HT-29 (cell line): Measurements from ENCODE around the gene NEK9. TPM values are rescaled to one million over a fixed set of nuclear protein-coding genes. Genes with fewer than 3 reads are reported as not detected.
"Not testable (repeated sequence)": the region's sequence is repeated elsewhere in the genome, so short reads cannot be mapped to it uniquely, and the experiment has no call there.

Source experiments
- DNase-seq: peaks from one replicate; pipeline ENCODE4 v3.0.0-alpha.2; 2015; ENCODE audit warnings: low spot score
- total RNA-seq: library from RNA; depleted of rRNA; stranded (reverse); fragments of >200 nt; shearing (Covaris generic); gene quantifications from 2 replicates; pipeline ENCODE4 v1.2.3, GENCODE V29; 2014

Gene NEK9
- total RNA-seq, 1 experiment from 2014 or later, result 45.7 TPM

DNA sequence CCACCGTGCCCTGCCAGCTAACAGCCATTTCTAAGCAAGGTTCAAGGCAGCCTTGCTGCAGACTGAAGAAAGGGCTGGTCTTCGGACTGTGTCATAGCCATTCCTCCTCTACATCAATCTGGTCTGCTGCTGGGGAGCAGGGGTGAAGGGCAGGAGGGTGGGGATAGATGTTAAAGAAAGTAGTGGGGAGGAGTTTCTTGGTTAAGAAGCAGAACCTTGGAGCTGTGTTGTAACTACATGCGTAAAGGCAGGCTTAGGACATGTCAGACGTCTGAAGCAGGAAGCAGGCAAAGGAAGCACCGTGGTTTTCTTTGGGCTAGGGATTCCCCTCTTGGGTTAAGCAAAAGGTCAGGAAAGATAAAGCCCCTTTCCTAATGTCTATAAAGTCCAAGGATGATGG lies 18.1 kb upstream of the NEK9 start:
- no peak for DNase-seq

DNA sequence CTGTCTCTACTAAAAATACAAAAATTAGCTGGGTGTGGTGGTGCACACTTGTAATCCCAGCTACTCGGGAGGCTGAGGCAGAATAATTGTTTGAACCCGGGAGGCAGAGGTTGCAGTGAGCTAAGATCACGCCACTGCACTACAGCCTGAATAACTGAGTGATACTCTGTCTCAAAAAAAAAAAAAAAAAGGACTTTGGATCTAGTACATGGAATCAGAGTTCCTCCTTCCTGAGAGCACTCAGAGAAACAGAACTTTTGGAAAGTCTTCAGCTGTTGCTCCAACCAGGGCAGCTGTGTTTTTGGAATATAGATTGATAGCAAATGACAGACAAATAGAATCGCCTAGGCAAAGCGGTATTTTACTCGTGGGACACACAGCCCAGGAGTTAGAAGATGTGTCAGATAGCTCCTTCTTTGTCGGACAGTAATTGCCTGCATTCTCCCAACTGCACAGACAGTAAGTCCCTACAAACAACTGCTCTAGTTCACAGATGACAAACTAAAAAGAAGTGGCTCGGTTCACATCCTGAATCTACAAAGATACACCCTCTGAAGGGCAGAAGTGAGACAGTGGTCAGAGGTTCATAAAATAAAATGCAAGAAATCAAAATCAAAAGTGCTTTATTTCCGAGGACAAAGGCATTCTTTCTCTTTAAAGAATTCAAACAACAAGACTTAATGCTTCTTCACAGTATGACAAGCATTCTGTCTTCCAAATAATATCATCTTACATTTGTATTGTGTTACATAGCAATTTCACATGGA lies 17.1 kb upstream of the NEK9 start:
- no peak for DNase-seq

DNA sequence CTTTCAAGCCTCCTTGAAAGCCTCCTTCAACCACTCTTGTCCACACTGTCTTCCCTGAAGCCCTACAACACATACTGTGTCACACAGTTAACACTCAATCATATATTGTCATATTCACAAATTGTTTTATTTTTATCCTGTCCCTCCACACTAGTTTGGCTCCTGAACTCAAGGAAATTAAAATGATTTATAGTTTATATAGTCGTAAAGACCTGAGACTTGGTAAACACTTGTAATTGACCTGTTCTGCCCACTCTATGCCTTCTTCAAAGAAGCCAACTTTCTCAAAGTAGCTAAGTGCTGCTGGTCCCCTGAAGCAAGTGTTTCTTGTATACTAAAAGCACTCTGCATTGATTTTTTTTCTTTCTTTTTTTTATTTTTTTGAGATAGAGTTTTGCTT lies 15.6 kb upstream of the NEK9 start:
- no peak for DNase-seq

DNA sequence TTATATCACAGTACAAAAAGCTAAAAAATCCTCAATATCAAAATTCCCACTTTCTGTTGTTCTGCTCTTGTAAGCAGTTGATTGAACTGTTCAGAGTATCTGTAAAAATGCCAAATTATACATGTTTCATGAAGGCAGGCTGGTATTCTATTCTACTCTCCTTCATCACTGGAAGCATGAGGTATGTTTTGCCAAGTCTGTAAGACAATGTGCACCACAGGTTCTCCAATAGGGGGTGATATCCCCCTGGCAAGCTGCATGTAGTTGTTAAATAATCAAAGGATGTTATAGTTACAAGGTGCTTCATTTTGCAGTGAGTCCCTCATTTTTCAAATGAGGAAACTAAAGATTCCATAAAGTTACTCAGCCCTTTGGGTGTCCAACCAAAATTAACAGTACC lies 15.1 kb upstream of the NEK9 start:
- peak; percentile 43 for DNase-seq

DNA sequence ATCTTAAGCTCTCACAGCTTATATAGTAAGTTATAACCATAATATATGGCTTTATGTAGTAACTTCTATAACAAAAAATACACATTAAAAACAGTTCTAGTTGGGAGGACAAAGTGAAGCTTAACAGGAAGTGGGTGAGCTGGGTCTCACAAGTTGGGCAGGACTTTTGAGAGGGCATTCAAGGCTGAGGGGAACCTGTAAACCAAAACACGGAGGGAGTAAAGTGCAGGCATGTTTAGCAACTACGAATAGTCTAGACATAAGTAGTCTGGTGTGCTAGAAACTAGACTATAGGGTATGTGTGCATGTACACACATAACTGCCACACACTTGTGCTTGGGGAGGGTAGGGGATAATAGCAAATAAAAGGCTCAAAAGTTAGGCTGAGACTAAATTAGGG lies 14.2 kb upstream of the NEK9 start:
- no peak for DNase-seq

DNA sequence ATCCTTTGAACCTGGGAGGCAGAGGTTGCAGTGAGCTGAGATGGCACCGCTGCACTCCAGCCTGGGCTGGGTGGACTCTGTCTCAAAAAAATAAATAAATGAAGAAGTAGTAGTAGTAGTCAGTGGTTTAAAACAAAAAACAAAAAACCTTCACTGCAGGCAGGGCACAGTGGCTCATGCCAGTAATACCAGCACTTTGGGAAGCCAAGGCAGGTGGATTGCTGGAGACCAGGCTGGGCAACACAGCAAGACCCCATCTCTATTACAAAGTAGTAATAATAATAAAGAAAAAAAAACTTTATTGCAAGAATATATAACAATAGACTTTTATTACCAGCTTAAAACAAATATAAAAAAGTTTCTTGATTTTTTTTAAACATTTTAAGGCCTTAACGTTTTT lies 13.8 kb upstream of the NEK9 start:
- no peak for DNase-seq

DNA sequence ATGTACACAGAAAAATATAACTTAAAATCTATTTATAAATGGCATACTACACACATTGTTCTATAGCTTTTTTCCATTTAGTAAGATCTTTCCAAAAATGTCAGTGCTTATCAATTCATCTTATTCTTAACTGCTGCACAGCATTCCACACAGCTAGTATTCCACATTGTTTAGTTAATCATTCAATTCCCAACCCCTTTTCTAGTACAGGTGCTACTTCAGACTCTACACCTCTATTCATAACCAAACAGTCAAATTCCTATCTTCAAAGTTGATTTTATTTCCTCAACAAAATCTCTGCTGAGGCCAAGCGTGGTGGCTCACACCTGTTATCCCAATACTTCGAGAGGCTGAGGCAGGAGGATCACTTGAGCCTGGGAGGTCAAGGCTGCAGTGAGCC lies 12.3 kb upstream of the NEK9 start:
- DNase-seq, result no peak

DNA sequence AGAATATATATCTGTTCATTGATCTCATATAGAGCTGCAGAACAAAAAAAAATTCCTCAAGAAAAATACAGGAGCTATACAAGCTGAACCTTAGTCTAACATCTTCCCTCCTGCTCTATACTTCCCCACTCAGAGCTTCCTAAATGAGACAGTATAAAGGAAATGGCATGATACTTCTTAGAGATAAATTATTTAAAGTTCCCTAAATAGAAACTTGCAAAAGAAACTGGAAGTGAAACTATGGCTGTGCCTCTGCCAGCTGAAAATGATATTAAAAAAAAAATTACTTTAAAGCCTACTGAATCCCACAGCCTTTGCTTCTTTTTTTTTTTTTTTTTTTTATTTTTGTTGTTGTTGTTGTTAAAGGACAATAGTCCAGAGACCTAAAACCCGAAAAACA lies 11.6 kb upstream of the NEK9 start:
- DNase-seq, result no peak

DNA sequence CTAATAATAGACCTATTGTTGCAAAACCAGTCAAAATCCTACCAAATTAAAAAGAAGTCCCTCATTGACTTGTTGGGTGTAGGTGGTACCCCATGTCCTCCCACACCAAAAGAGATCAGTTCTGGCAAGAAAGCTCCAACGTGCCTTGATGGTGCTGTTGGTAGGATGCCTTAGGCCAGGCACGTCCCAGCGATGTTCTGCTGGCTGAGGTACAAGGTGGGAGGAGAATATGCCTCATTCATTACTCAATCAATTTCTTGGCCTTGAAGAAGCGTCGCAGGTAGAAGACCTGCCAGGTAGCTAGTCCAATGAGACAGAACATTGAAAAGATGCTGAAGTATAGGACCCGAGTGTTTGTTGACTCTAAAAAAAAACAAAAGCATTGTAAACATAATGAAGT lies 7.8 kb upstream of the NEK9 start:
- DNase-seq, result no peak

DNA sequence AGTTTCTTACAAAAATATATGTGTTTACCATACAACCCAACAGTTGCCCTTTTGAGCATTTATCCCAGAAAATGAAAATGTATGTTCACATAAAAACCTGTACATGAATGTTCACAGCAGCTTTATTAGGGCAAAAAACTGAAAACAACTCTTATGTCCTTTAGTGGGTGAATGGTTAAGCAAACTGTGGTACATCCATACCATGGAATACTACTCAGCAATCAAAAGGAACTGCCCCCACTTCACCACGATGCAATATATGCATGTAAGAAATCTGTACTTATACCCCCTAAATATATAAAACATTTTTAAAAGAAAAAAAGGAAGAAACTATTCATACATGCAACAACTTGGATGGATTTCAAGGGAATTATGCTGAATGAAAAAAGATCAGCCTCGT lies 6.7 kb upstream of the NEK9 start:
- DNase-seq, result no peak

DNA sequence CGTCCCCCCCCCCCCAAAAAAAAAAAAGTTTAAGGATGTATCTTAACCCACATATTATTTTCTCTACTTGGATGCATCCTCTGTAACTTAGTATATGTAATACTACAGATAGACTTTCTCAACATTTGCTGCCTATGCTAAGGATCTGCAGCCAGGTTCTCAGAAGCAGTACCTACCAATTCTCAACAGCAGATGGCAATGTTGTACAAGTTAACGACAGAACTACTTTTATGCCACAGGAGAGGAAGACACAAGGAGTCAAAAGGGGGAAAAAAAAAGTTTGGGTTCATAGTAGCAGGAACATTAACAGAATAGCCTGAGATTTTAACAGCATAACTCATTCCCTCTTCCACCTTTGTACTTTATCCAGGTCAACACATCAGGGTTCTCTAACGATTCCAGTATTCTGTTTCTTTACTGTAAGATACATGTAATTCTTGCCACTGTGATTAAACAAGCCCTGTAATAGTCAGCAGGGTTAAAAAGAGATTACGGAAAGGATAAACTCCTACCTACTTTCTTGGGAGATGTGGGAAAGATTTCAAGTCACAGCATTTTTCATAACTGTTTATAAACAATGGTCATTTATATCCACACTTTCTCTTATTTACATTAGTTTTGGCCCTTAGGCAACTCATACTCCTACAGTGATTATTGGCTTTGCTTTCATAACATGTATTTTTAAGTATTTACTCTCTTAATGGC lies 5.7 kb upstream of the NEK9 start:
- peak; percentile 90 for DNase-seq

DNA sequence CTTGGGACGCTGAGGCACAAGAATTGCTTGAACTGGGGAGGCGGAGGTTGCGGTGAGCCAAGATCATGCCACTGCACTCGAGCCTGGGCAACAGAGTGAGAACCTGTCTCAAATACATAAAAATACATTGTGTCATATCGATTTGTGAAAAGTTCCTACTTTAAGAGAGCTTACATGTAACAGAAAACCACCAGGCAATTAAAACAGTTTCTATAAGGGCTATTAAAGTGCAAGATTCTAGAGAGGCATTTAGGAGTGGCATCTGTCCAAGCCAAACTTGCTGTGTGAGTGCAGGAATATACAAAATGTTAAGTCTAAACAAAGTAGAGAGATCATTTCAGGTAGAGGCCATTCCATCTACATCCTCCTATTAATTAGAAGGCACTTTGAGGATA lies 1.7 kb upstream of the NEK9 start:
- DNase-seq, result no peak

DNA sequence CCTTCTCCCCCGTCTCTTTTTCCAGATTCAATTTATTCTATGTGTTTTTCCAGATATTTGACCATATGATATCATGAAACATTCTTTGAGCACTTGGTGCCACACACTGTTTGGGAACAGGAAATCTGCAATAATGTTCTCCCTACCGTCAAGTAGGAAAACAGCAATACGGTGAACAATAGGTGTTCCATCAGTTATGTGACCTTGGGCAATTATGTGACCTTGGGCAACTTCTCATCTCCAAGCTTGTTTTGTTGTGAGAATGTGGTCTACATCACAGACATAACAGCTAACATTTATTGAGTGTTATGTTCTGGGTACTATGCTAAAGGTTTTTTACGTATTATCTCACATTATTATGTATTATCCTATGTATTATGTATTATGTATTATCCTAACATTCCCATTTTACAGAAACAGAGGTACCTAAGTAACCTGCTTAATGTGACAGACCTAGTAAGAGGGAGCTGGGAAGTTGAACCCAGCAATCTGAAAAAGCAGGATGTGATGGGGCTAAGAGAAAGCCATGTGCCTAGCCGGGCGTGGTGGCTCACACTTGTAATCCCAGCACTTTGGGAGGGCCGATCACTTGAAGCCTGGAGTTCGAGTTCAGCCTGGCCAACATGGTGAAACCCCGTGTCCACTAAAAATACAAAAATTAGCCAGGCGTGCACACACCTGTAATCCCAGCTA lies 1.2 kb upstream of the NEK9 start:
- no peak for DNase-seq

DNA sequence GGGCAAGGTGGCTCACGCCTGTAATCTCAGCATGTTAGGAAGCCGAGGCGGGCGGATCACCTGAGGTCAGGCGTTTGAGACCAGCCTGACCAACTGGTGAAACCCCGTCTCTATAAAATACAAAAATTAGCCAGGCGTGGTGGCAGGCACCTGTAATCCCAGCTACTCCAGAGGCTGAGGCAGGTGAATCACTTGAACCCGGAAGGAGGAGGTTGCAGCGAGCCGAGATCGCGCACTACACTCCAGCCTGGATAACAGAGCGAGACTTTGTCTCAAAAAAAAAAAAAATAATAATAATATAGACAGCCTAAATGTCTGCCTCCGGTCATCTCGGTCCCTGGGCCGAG lies 599 bp upstream of the NEK9 start:
- DNase-seq, result not testable (repeated sequence)

DNA sequence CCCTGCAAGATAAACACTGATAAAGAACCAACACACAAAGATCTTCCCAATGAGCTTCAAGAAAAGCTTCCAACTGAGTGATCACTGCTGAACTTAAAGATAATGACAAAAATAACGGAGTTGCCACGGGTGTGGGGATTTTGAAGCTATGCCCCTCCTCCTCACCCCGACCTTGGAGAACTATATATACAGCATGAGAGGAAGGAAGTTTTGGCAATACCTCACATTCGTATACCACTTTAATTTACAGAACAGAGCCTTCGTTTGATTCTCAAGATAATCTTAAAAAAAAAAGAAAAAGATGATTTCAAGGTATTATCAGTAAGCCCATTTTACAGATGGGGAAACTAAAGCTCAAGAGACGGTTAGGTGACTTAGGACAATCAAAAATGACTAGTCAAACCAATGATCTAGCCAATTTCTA lies 715 bp downstream of the NEK9 start:
- no peak for DNase-seq

DNA sequence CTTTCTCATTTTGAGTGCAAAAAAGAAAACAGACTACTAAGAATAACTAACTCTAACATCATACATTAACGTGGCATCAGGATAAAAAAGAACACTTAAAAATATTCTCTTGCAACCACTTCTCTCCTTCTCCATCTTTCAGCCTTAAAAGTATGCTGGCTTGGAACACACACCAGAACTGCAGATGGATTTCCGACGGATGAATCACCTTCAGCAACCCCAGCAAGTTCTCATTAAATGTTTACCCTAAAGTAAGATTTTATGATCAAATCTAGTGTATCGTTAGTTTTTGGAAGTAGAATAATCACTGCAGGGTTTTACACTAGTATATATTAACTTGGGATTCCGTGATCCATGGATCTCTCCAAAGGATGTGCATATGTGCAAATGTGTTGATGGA lies 1.2 kb downstream of the NEK9 start:
- DNase-seq, result no peak

DNA sequence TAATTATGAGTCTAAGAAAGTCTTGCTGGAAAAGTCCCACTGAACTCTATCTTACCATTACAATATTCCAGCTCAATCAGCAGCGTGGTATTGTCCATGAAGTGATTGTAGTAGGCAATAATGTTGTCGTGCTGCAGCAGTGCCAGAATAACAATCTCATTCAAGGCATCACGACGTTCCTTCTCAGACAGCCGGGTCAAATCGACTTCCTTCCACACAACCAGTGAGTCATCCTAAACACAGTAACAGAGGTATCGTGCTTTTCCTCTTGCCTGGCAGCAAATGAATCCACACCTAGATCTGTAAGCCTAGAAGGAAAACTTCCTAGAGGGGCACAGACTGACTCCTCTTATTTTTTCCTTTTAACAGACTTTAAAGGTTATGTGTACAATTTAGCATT lies 2.9 kb downstream of the NEK9 start:
- DNase-seq, result peak; percentile 49

DNA sequence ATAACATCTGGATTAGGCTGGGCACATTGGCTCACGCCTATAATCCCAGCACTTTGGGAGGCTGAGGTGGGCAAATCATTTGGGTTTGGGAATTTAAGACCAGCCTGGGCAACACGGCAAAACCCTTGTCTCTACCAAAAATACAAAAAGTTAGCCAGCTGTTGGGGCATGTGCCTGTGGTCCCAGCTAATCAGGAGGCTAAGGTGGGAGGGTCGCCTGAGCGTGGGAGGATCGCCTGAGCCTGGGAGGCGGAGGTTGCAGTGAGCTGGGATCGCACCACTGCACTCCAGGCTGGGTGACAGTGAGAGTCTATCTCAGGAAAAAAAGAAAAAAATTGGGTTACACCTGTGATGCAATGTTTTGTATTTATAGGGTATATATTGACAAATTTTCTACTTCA lies 5.3 kb downstream of the NEK9 start:
- no peak for DNase-seq

DNA sequence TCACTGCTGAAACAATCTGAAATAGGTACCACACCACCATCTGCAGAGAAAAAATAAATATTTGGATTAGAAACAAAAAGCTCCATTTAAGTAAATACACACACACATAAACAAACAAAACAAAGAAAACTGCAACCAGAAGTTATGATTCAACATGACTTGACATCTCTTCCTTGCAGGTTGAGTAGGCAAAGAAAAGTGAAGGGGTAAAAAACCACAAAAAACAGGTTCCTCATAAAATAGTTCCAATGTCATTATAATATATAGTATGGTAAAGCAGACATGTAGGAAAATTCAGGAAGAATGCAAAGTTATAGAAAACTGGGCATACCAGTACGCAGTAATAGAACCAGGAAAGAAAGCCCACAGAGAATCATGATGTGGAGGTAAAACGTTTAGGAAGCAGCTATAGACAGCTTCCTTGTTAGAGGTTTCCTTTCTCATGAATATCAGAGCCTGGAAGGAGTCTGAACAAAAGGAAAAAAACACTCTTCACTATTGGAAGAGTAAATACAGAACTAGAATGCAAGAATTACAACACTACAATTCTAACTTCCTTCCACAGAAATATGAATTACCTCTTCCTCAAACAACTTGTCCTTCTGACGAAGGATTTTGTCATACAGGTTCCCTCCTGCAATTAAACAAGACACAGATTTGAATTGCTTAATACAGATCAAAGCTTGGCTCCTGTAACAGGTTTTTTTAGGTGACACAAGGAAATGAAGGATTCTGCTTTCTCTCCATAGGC lies 6.1 kb downstream of the NEK9 start:
- no peak for DNase-seq

DNA sequence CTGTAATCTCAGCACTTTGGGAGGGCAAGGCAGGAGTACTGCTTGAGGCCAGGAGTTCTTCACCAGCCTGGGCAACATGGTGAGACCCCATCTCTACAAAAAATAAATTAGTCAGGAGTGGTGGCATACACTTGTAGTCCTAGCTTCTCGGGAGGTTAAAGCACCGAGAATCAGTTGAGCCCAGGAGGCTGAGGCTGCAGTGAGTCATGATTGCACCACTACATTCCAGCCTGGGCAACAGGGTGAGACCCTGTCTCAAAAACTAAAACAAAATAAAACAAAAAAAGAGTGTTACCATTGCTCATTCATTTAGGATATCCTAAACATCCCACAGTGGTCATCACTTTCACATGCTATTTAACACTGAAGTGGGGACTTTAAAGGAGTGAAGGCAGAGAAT lies 7.8 kb downstream of the NEK9 start:
- no peak for DNase-seq

DNA sequence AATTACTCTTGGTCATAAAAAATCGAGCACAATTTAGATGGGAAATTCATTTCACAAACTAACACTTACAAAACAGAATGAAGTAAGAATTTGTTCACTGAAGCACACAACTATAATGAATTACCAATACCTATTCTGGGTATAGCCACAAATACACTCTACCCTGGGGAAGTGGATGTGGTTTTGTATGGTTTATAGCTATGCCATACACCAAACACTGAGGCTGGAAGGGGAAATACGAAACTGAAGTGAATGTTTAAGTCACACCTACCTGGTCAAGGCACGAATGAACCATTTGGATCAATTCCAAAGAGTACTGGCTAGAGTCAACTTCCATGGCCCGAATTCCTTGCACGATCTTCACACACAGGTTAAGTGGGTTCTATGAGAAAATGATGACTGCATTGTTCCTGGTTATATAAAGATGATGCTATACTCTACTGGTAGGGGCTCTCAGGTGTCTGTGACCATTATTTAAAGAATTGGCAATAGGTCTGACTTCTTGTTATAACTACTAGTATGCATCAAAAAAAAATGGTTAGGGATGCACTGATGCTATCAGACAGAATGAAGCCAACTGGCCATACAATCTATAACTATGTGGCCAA lies 12.8 kb downstream of the NEK9 start:
- no peak for DNase-seq

DNA sequence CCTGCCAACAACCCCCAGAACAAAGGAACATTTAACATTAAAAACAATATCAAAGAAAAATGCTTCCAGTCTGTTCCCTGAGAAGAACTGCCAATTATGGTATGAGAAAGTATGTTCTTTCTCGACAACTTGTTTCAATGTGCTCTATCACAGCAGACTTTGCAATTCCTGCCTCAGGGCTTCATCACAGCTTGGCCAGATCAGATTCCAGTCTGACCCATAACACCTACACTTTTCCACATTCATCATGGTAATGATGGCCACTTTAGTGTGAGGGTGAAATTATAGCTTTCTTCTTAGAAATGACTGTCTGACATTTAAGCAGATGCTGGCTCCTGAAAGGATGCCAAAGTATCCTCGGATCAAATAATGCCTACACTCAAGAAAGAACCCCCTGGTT lies 17.0 kb downstream of the NEK9 start:
- DNase-seq, result no peak
